Activated T-helper 1 cell treated with anti-CD3 and anti-CD28 coated beads, Interleukin-12 subunit alpha, Interleukin-12 subunit beta, Interleukin-2, Interleukin-4 antibody, amounts not matched to agents 30 ng/mL and 10 ng/mL and 1 ng/mL, durations not matched to agents 14 hours and 24 hours and 36 hours (primary cell): ENCODE data around the gene PRDX3. TPM values are rescaled to one million over a fixed set of nuclear protein-coding genes. Genes with fewer than 3 reads are reported as not detected.
"Not testable (repeated sequence)": the region's sequence is repeated elsewhere in the genome, so short reads cannot be mapped to it uniquely, and the experiment has no call there.

Experiments used
- DNase-seq: peaks from one replicate; pipeline ENCODE4 v3.0.0; 2021; ENCODE audit warnings: low spot score
- H3K27ac Mint-ChIP-seq: one replicate; pipeline ENCODE4 v1.8.0; 2021; ENCODE audit warnings: mild to moderate bottlenecking, mixed read lengths
- H3K27me3 Mint-ChIP-seq: one replicate; pipeline ENCODE4 v1.8.0; 2022; ENCODE audit warnings: mild to moderate bottlenecking, moderate library complexity, mixed read lengths; ENCODE audit not compliant: insufficient read depth
- H3K36me3 Mint-ChIP-seq: one replicate; pipeline ENCODE4 v1.8.0; 2021; ENCODE audit warnings: low read depth, mixed read lengths
- H3K4me1 Mint-ChIP-seq: one replicate; pipeline ENCODE4 v1.8.0; 2021; ENCODE audit warnings: low read depth, mixed read lengths
- H3K4me3 Mint-ChIP-seq: one replicate; pipeline ENCODE4 v1.8.0; 2021; ENCODE audit warnings: mild to moderate bottlenecking, moderate library complexity, mixed read lengths
- H3K9me3 Mint-ChIP-seq: one replicate; pipeline ENCODE4 v1.8.0; 2021; ENCODE audit warnings: mixed read lengths
- intact Hi-C: fragments of 100-400 bp; cut with micrococcal nuclease; formaldehyde crosslinking; loops from one replicate; pipeline ENCODE4 v1.15.1; 2024
- total RNA-seq: library from RNA; stranded (reverse); gene quantifications from 2 replicates; pipeline ENCODE4 v1.2.3, GENCODE V29; 2022

The PRDX3 gene
- total RNA-seq, 1 donor from 2014 or later: 158 TPM

- DNase-seq: no peak
- no peaks in the 10 kb centered on the region for H3K9me3 Mint-ChIP-seq
- no peak overlapping the region for H3K27ac Mint-ChIP-seq
- H3K36me3 Mint-ChIP-seq: no peaks in the 10 kb centered on the region
- intact Hi-C loops: loop anchor here (10.0 kb wide), 2 partner anchors 446 to 504 kb away; partner anchors contain the start of gene CACUL1
- H3K4me1 Mint-ChIP-seq: peaks cover 26% of the 10 kb centered on the region
- no peak overlapping the region for H3K4me3 Mint-ChIP-seq
- H3K27me3 Mint-ChIP-seq: peaks cover 2% of the 10 kb centered on the region
Observed at GRCh38 chr10:119201233-119201632, 22.6 kb upstream of the PRDX3 start.

- no peaks in the 10 kb centered on the region for H3K9me3 Mint-ChIP-seq
- H3K36me3 Mint-ChIP-seq: no peaks in the 10 kb centered on the region
- peaks cover 34% of the 10 kb centered on the region for H3K4me1 Mint-ChIP-seq
- DNase-seq: peak; percentile 48
- H3K27me3 Mint-ChIP-seq: peaks cover 2% of the 10 kb centered on the region
- H3K27ac Mint-ChIP-seq: no peak overlapping the region
- H3K4me3 Mint-ChIP-seq: no peak overlapping the region
- intact Hi-C loops: loop anchor here (1.0 to 2.0 kb wide), 5 partner anchors 8 to 290 kb away; partner anchors contain the start of gene GRK5
Observed at GRCh38 chr10:119199231-119199992, 20.8 kb upstream of the PRDX3 start.

- intact Hi-C loops: loop anchor here (2.0 kb wide), 1 partner anchor 60 kb away; no protein-coding TSS in a partner anchor
- H3K27ac Mint-ChIP-seq: no peak overlapping the region
- no peaks in the 10 kb centered on the region for H3K9me3 Mint-ChIP-seq
- no peak overlapping the region for H3K4me3 Mint-ChIP-seq
- no peaks in the 10 kb centered on the region for H3K36me3 Mint-ChIP-seq
- peaks cover 34% of the 10 kb centered on the region for H3K4me1 Mint-ChIP-seq
- no peak for DNase-seq
- peaks cover 2% of the 10 kb centered on the region for H3K27me3 Mint-ChIP-seq
Observed at GRCh38 chr10:119198438-119198837, 19.8 kb upstream of the PRDX3 start.

GRCh38 chr10:119197921-119198320 is 19.3 kb upstream of the PRDX3 start:
- H3K4me1 Mint-ChIP-seq: peaks cover 38% of the 10 kb centered on the region
- peak overlapping the region; percentile 5 for H3K4me3 Mint-ChIP-seq
- no peak for DNase-seq
- intact Hi-C loops: loop anchor here (2.0 kb wide), 1 partner anchor 59 kb away; no protein-coding TSS in a partner anchor
- H3K27ac Mint-ChIP-seq: peak overlapping the region; percentile 81
- H3K27me3 Mint-ChIP-seq: peaks cover 2% of the 10 kb centered on the region
- no peaks in the 10 kb centered on the region for H3K36me3 Mint-ChIP-seq
- no peaks in the 10 kb centered on the region for H3K9me3 Mint-ChIP-seq

GRCh38 chr10:119191881-119192280 is 13.3 kb upstream of the PRDX3 start:
- Mint-ChIP-seq H3K36me3 (no peaks in the 10 kb centered on the region), H3K27ac (no peak overlapping the region), H3K9me3 (no peaks in the 10 kb centered on the region), H3K4me3 (no peak overlapping the region), H3K4me1 (peaks cover 46% of the 10 kb centered on the region), H3K27me3 (no peaks in the 10 kb centered on the region)
- DNase-seq: no peak
- intact Hi-C loops: no loop called here

GRCh38 chr10:119190954-119191785 is 12.6 kb upstream of the PRDX3 start:
- no peak for DNase-seq
- intact Hi-C loops: no loop called here
- Mint-ChIP-seq H3K36me3 (no peaks in the 10 kb centered on the region), H3K9me3 (no peaks in the 10 kb centered on the region), H3K4me1 (peaks cover 46% of the 10 kb centered on the region), H3K4me3 (no peak overlapping the region), H3K27me3 (no peaks in the 10 kb centered on the region), H3K27ac (peak overlapping the region; percentile 7)

- intact Hi-C loops: no loop called here
- no peak overlapping the region for H3K4me3 Mint-ChIP-seq
- no peaks in the 10 kb centered on the region for H3K36me3 Mint-ChIP-seq
- no peaks in the 10 kb centered on the region for H3K9me3 Mint-ChIP-seq
- H3K4me1 Mint-ChIP-seq: peaks cover 42% of the 10 kb centered on the region
- no peaks in the 10 kb centered on the region for H3K27me3 Mint-ChIP-seq
- no peak overlapping the region for H3K27ac Mint-ChIP-seq
- DNase-seq: no peak
Observed at GRCh38 chr10:119190353-119190752, 11.7 kb upstream of the PRDX3 start.

GRCh38 chr10:119189811-119190282 is 11.2 kb upstream of the PRDX3 start:
- Mint-ChIP-seq H3K36me3 (no peaks in the 10 kb centered on the region), H3K4me1 (peaks cover 37% of the 10 kb centered on the region), H3K27me3 (no peaks in the 10 kb centered on the region), H3K27ac (no peak overlapping the region), H3K9me3 (no peaks in the 10 kb centered on the region), H3K4me3 (peak overlapping the region; percentile 28)
- DNase-seq: peak; percentile 26
- intact Hi-C loops: no loop called here

- Mint-ChIP-seq H3K27me3 (no peaks in the 10 kb centered on the region), H3K4me3 (no peak overlapping the region), H3K27ac (peak overlapping the region; percentile 74), H3K4me1 (peaks cover 15% of the 10 kb centered on the region), H3K9me3 (no peaks in the 10 kb centered on the region), H3K36me3 (no peaks in the 10 kb centered on the region)
- no peak for DNase-seq
- intact Hi-C loops: no loop called here
Observed at GRCh38 chr10:119183664-119184412, 5.2 kb upstream of the PRDX3 start.

- H3K27ac Mint-ChIP-seq, H3K9me3 Mint-ChIP-seq, H3K27me3 Mint-ChIP-seq, DNase-seq, intact Hi-C loops, H3K4me3 Mint-ChIP-seq: not testable (repeated sequence)
- peaks cover 16% of the 10 kb centered on the region for H3K36me3 Mint-ChIP-seq
- H3K4me1 Mint-ChIP-seq: peaks cover 26% of the 10 kb centered on the region
Observed at GRCh38 chr10:119180850-119181400, 2.3 kb upstream of the PRDX3 start.

GRCh38 chr10:119177708-119178371 is 772 bp downstream of the PRDX3 start:
- peak; percentile 26 for DNase-seq
- peaks cover 23% of the 10 kb centered on the region for H3K36me3 Mint-ChIP-seq
- peak overlapping the region; percentile 100 for H3K4me3 Mint-ChIP-seq

More at GRCh38 chr10:119177708-119178371, 772 bp downstream of the PRDX3 start:
- Mint-ChIP-seq H3K9me3 (no peaks in the 10 kb centered on the region), H3K27me3 (no peaks in the 10 kb centered on the region), H3K27ac (peak overlapping the region; percentile 100), H3K4me1 (peaks cover 29% of the 10 kb centered on the region)
- intact Hi-C loops: loop anchor here (1.0 to 10.0 kb wide), 11 partner anchors 13 to 475 kb away; partner anchors contain the start of genes CACUL1, RGS10, SFXN4 and TIAL1
